ENCODE measurements around the gene PLA2G6.

- no peak for TF ChIP-seq ZNF184 (tag by site-specific recombination; IDR thresholded peaks at IDR 0.05)
- no peak for TF ChIP-seq SP2 (tag by site-specific recombination; IDR thresholded peaks at IDR 0.05)
- TF ChIP-seq ZNF146 (tag by site-specific recombination; IDR thresholded peaks at IDR 0.05) = no peak
- TF ChIP-seq CTCF (tag by site-specific recombination; IDR thresholded peaks at IDR 0.05) = no peak
- no peak for TF ChIP-seq TCF7L2 (IDR thresholded peaks at IDR 0.05; ENCODE audit: borderline replicate concordance, low read depth, low read length)
- TF ChIP-seq ZFP3 (tag by site-specific recombination; IDR thresholded peaks at IDR 0.05; ENCODE audit: low read depth) = no peak
- TF ChIP-seq ZNF549 (tag by site-specific recombination; IDR thresholded peaks at IDR 0.05) = no peak
- TF ChIP-seq ZNF169 (tag by site-specific recombination; IDR thresholded peaks at IDR 0.05) = no peak
- TF ChIP-seq REST (tag by site-specific recombination; IDR thresholded peaks at IDR 0.05) = no peak
- no peak for TF ChIP-seq KLF16 (tag by site-specific recombination; IDR thresholded peaks at IDR 0.05)
- no peak for TF ChIP-seq YY1 (tag by site-specific recombination; IDR thresholded peaks at IDR 0.05)
- TF ChIP-seq TRIM28 (IDR thresholded peaks at IDR 0.05; ENCODE audit: borderline replicate concordance, low read length) = no peak
- TF ChIP-seq ZBTB7A (tag by site-specific recombination; IDR thresholded peaks at IDR 0.05; ENCODE audit: low read depth) = no peak
Measured at GRCh38 chr22:38189104-38189503, 7.5 kb upstream of the PLA2G6 start.
